Parathyroid adenoma (tissue), 2 donors: ENCODE data around the gene ZNF506.
"Not testable (repeated sequence)": the region's sequence is repeated elsewhere in the genome, so short reads cannot be mapped to it uniquely, and the experiment has no call there.

Experiments used
- H2AFZ ChIP-seq: fragments of 300-600 bp; sonication (generic); one replicate; pipeline ENCODE4 v1.7.0; 2017; ENCODE audit warnings: antibody characterized with exemption, mild to moderate bottlenecking
- H3K27ac ChIP-seq: fragments of 300-600 bp; sonication (generic); one replicate; pipeline ENCODE4 v1.7.0; 2017
- H3K27me3 ChIP-seq: fragments of 300-600 bp; sonication (generic); one replicate; pipeline ENCODE4 v1.7.0; 2017; ENCODE audit warnings: low read length; ENCODE audit not compliant: control insufficient read depth, insufficient read depth
- H3K36me3 ChIP-seq: fragments of 300-600 bp; sonication (generic); one replicate; pipeline ENCODE4 v1.7.0; 2017; ENCODE audit warnings: low read length; ENCODE audit not compliant: control insufficient read depth, insufficient read depth
- H3K4me1 ChIP-seq: fragments of 300-600 bp; sonication (generic); one replicate; pipeline ENCODE4 v1.7.0; 2017; ENCODE audit warnings: control low read depth
- H3K4me2 ChIP-seq: fragments of 300-600 bp; sonication (generic); one replicate; pipeline ENCODE4 v1.7.0; 2017; ENCODE audit warnings: low read length
- H3K4me3 ChIP-seq: fragments of 300-600 bp; sonication (generic); one replicate; pipeline ENCODE4 v1.7.0; 2017; ENCODE audit warnings: low read depth, low read length
- H3K79me2 ChIP-seq: fragments of 300-600 bp; sonication (generic); one replicate; pipeline ENCODE4 v1.7.0; 2017; ENCODE audit warnings: control low read depth
- H3K9ac ChIP-seq: fragments of 300-600 bp; sonication (generic); one replicate; pipeline ENCODE4 v1.7.0; 2017; ENCODE audit warnings: mild to moderate bottlenecking
- H3K9me3 ChIP-seq: fragments of 300-600 bp; sonication (generic); one replicate; pipeline ENCODE4 v1.7.0; 2017; ENCODE audit warnings: low read length; ENCODE audit not compliant: control insufficient read depth
- CTCF ChIP-seq: fragments of 300-600 bp; sonication (generic); IDR thresholded peaks from one replicate; pipeline ENCODE4 v1.7.0; 2017; ENCODE audit warnings: antibody characterized with exemption, mild to moderate bottlenecking
- donor health status: primary hyperparathyroidism.

Gene ZNF506

DNA sequence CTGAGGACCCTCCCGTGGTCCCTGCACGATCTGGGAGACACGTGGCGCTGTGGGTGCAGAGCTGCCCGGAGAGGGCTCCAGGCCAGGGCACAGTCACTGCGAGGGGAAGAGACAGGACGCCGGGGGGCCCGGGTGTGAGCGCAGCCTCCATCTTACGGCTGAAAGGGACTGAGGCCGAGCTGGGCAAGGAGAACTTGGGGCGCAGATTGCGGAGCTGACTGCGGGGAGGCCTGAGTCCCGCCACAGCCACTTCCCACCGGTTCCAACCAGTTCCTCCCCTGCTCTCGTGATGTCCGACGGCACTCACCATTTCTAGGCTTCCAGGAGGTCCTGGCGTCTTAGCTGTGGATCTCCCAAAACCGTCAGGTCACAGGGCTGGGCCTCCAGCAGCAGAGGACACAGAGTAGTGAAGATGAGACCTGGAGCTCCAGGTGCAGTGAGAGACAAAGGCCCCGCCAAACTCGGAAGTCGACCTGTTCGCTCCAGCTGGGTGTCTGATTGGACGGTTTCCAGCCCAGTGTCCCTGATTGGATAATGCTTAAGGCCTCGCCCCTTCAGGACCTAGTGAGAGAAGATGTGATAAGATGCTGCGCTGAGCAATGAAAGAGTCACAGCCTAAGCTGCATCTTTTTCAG, 39.3 kb upstream of the ZNF506 start:
- Histone ChIP-seq H3K79me2 (no peaks in the 10 kb centered on the region), H3K9ac (no peak overlapping the region), H3K4me2 (no peak overlapping the region), H3K36me3 (no peaks in the 10 kb centered on the region), H3K27ac (no peak overlapping the region), H3K4me1 (no peaks in the 10 kb centered on the region), H3K9me3 (no peaks in the 10 kb centered on the region), H3K4me3 (no peak overlapping the region), H2AFZ (peak overlapping the region; percentile 30), H3K27me3 (no peaks in the 10 kb centered on the region)
- TF ChIP-seq CTCF = no peak

DNA sequence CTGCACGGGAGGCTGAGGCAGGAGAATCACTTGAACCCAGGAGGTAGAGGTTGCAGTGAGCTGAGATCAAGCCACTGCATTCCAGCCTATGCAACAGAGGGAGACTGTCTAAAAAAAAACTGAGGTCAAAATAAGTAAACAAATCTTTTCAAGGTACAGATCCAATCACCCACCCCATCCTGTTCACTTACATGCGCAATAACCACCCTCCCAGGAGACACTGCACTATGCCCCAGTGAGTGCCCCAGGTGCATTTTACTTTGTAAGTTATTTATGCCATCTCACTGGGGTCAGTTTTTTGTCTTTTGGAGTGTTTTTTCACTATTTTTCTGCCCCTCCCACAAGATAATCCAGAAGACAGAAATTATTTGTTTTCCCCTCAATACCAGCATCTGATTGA, 37.2 kb upstream of the ZNF506 start:
- Histone ChIP-seq H3K79me2 (no peaks in the 10 kb centered on the region), H3K27me3 (no peaks in the 10 kb centered on the region), H3K27ac (no peak overlapping the region), H3K4me1 (no peaks in the 10 kb centered on the region), H3K4me2 (no peak overlapping the region), H3K9ac (no peak overlapping the region), H3K9me3 (no peaks in the 10 kb centered on the region), H2AFZ (no peak overlapping the region), H3K36me3 (no peaks in the 10 kb centered on the region), H3K4me3 (no peak overlapping the region)
- TF ChIP-seq CTCF = no peak

DNA sequence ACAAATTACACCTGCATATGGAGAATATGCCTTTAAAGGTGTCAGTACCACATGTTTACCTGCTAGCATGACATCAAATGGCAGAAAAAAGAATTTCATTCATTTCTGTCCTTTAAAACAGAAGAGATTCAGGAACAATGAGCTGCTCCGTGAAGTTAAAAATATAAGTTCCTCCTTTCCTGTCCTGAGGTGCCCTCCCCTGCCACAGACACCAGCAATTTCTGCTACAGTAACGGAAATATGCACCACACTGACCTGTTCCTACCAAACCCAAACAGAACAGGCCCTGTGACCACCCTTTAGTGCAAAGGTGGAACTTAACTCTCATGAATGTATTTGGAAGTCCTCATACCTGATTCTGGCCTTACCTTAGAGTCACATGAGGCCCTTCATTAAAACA, 30.2 kb upstream of the ZNF506 start:
- not testable (repeated sequence) for H3K9me3 ChIP-seq, H3K4me2 ChIP-seq, H3K27ac ChIP-seq, H3K27me3 ChIP-seq, H3K79me2 ChIP-seq, H3K4me3 ChIP-seq, H2AFZ ChIP-seq, H3K4me1 ChIP-seq, H3K36me3 ChIP-seq, H3K9ac ChIP-seq

- Histone ChIP-seq H3K27ac (no peak overlapping the region), H3K27me3 (no peaks in the 10 kb centered on the region), H3K9me3 (no peaks in the 10 kb centered on the region), H3K4me3 (no peak overlapping the region), H2AFZ (no peak overlapping the region), H3K36me3 (no peaks in the 10 kb centered on the region), H3K9ac (no peak overlapping the region), H3K79me2 (no peaks in the 10 kb centered on the region), H3K4me1 (no peaks in the 10 kb centered on the region), H3K4me2 (no peak overlapping the region)
- no peak for TF ChIP-seq CTCF
Observed at GRCh38 chr19:19849056-19849455, 27.5 kb upstream of the ZNF506 start.

- Histone ChIP-seq H3K79me2 (no peaks in the 10 kb centered on the region), H3K36me3 (no peaks in the 10 kb centered on the region), H3K9me3 (no peaks in the 10 kb centered on the region), H3K9ac (no peak overlapping the region), H3K4me3 (no peak overlapping the region), H3K4me2 (no peak overlapping the region), H3K4me1 (no peaks in the 10 kb centered on the region), H3K27ac (no peak overlapping the region), H2AFZ (no peak overlapping the region), H3K27me3 (no peaks in the 10 kb centered on the region)
- no peak for TF ChIP-seq CTCF
Observed at GRCh38 chr19:19847781-19848180, 26.2 kb upstream of the ZNF506 start.
